Trophoblast cell (in vitro differentiated cells and primary cell): ENCODE results near the gene MAP2K2.
A peak's percentile ranks its signal among the peaks of the same experiment; 100 is the strongest.

ENCODE experiments used
- DNase-seq, 2 donors: peaks; one replicate each; pipeline ENCODE4 v3.0.0-alpha.2; 2016
- H2AFZ ChIP-seq: 2 replicates; pipeline ENCODE4 v1.6.1; 2013; ENCODE audit warnings: low read length, moderate library complexity, mild to moderate bottlenecking; ENCODE audit not compliant: insufficient read depth, poor library complexity
- H2AK5ac ChIP-seq: 2 replicates; pipeline ENCODE4 v1.6.1; 2013; ENCODE audit warnings: mild to moderate bottlenecking, low read length
- H2BK120ac ChIP-seq: 2 replicates; pipeline ENCODE4 v1.6.1; 2013; ENCODE audit warnings: low read length, mild to moderate bottlenecking, moderate library complexity; ENCODE audit not compliant: insufficient read depth, poor library complexity
- H2BK12ac ChIP-seq: 2 replicates; pipeline ENCODE4 v1.6.1; 2013; ENCODE audit warnings: mild to moderate bottlenecking, low read length, moderate library complexity
- H2BK5ac ChIP-seq: 2 replicates; pipeline ENCODE4 v1.6.1; 2013; ENCODE audit warnings: low read length, low read depth, moderate library complexity, mild to moderate bottlenecking; ENCODE audit not compliant: poor library complexity
- H3K14ac ChIP-seq: 2 replicates; pipeline ENCODE4 v1.6.1; 2013; ENCODE audit warnings: mild to moderate bottlenecking, low read length
- H3K18ac ChIP-seq: 2 replicates; pipeline ENCODE4 v1.6.1; 2013; ENCODE audit warnings: mild to moderate bottlenecking, low read length
- H3K23ac ChIP-seq: 2 replicates; pipeline ENCODE4 v1.6.1; 2013; ENCODE audit warnings: low read length
- H3K27ac ChIP-seq: 2 replicates; pipeline ENCODE4 v1.5.1; 2013; ENCODE audit warnings: low read depth, mild to moderate bottlenecking, inconsistent platforms, low read length, moderate library complexity
- H3K27me3 ChIP-seq: 2 replicates; pipeline ENCODE4 v1.6.1; 2013; ENCODE audit warnings: inconsistent platforms, mild to moderate bottlenecking, low read length, moderate library complexity; ENCODE audit not compliant: insufficient read depth
- H3K36me3 ChIP-seq, 2 experiments: 1 replicate in 1 of 2; 2 replicates in 1 of 2; pipeline ENCODE4 v1.6.1; 2013; ENCODE audit warnings: low read length in 2 of 2, mild to moderate bottlenecking in 2 of 2, moderate library complexity in 1 of 2; ENCODE audit not compliant: insufficient read depth in 2 of 2, control insufficient read depth in 1 of 2
- H3K4ac ChIP-seq: 2 replicates; pipeline ENCODE4 v1.6.1; 2013; ENCODE audit warnings: low read depth, mild to moderate bottlenecking, low read length, moderate library complexity
- H3K4me1 ChIP-seq, 2 experiments: 1 replicate in 1 of 2; 2 replicates in 1 of 2; pipeline ENCODE4 v1.6.1; 2013; ENCODE audit warnings: low read length in 2 of 2, mild to moderate bottlenecking in 2 of 2, moderate library complexity in 1 of 2; ENCODE audit not compliant: insufficient read depth in 2 of 2, control insufficient read depth in 1 of 2
- H3K4me2 ChIP-seq: 2 replicates; pipeline ENCODE4 v1.6.1; 2013; ENCODE audit warnings: inconsistent platforms, mild to moderate bottlenecking, low read length, moderate library complexity
- H3K4me3 ChIP-seq: 2 replicates; pipeline ENCODE4 v1.5.1; 2013; ENCODE audit warnings: mild to moderate bottlenecking, low read depth, low read length, inconsistent platforms
- H3K79me1 ChIP-seq: one replicate; pipeline ENCODE4 v1.6.1; 2013; ENCODE audit warnings: low read length
- H3K79me2 ChIP-seq: 2 replicates; pipeline ENCODE4 v1.6.1; 2013; ENCODE audit warnings: low read length, mild to moderate bottlenecking; ENCODE audit not compliant: control insufficient read depth, insufficient read depth, poor library complexity
- H3K9ac ChIP-seq: 2 replicates; pipeline ENCODE4 v1.6.1; 2013; ENCODE audit warnings: mild to moderate bottlenecking, low read length
- H3K9me3 ChIP-seq: 2 replicates; pipeline ENCODE4 v1.6.1; 2013; ENCODE audit warnings: low read depth, mild to moderate bottlenecking, control low read depth, inconsistent platforms, low read length; ENCODE audit not compliant: insufficient read depth
- H4K12ac ChIP-seq: 2 replicates; pipeline ENCODE4 v1.6.1; 2013; ENCODE audit warnings: low read depth, mild to moderate bottlenecking, low read length, moderate library complexity
- H4K8ac ChIP-seq: 2 replicates; pipeline ENCODE4 v1.6.1; 2013; ENCODE audit warnings: low read depth, mild to moderate bottlenecking, low read length, moderate library complexity
- H4K91ac ChIP-seq: one replicate; pipeline ENCODE4 v1.6.1; 2013; ENCODE audit warnings: low read depth, mild to moderate bottlenecking, low read length, moderate library complexity
- WGBS: extraction: QIAGEN DNeasy Blood & Tissue Kit; methylation state at CpG from one replicate; pipeline ENCODE4 v1.1.7; 2013; ENCODE audit warnings: missing lambda C conversion rate; ENCODE audit not compliant: insufficient read length, insufficient coverage; ENCODE audit errors: extremely low coverage; 5-methylcytosine and 5-hydroxymethylcytosine counted together

MAP2K2 gene

DNA sequence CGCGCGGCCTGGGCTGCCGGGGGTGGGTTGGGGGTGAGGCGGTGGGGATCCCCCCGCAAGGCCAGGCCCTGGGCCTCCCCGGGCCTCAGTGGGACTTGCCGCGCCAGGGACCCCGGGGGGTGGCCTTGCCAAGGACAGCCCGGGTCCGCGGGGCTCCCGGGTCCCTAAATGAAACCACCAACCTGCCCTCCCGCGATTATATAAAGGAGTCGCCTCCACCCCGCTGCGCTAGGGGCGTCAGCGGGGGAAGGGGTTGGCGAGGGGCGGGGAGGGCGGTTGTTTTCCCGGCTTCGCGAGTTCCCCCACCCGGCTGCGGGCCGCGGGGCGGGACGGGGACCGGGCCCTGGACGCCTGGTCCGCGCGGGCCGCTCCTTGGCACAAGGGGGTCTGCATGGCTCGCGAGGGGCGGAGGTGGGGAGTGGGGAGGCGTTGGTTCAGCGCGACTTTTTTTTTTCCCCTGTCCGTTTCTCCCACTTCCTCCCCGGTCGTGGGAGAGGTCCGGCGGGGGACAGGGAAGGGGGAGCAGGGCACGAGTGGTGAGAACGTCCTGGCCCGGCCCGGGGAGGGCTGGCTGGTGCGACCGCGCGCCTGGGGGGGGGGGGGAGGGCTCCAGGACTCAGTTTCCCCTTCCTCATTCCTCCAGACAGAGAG, 56.4 kb downstream of the MAP2K2 start:
- Histone ChIP-seq H3K4me1 (peaks cover 12 to 16% of the 10 kb centered on the region in 2 experiments), H2BK5ac (no peak overlapping the region), H3K9me3 (no peaks in the 10 kb centered on the region), H2BK120ac (peak overlapping the region; percentile 79), H2AFZ (no peak overlapping the region), H4K12ac (peak overlapping the region; percentile 44), H3K4ac (no peak overlapping the region), H3K18ac (peak overlapping the region; percentile 71), H3K27ac (no peak overlapping the region), H3K9ac (peak overlapping the region; percentile 65), H2BK12ac (no peak overlapping the region), H4K91ac (peak overlapping the region; percentile 79), H3K4me3 (peak overlapping the region; percentile 42), H3K27me3 (no peaks in the 10 kb centered on the region), H3K79me2 (peaks cover 29% of the 10 kb centered on the region), H3K14ac (peak overlapping the region; percentile 34), H2AK5ac (no peak overlapping the region), H3K36me3 (peaks cover 6% of the 10 kb centered on the region in 2 experiments), H4K8ac (peak overlapping the region; percentile 84), H3K23ac (no peak overlapping the region), H3K4me2 (peak overlapping the region; percentile 94), H3K79me1 (peaks cover 22% of the 10 kb centered on the region)
- no CpG with 5 or more reads among the region's 58 CpGs for WGBS
- DNase-seq, result no peak

DNA sequence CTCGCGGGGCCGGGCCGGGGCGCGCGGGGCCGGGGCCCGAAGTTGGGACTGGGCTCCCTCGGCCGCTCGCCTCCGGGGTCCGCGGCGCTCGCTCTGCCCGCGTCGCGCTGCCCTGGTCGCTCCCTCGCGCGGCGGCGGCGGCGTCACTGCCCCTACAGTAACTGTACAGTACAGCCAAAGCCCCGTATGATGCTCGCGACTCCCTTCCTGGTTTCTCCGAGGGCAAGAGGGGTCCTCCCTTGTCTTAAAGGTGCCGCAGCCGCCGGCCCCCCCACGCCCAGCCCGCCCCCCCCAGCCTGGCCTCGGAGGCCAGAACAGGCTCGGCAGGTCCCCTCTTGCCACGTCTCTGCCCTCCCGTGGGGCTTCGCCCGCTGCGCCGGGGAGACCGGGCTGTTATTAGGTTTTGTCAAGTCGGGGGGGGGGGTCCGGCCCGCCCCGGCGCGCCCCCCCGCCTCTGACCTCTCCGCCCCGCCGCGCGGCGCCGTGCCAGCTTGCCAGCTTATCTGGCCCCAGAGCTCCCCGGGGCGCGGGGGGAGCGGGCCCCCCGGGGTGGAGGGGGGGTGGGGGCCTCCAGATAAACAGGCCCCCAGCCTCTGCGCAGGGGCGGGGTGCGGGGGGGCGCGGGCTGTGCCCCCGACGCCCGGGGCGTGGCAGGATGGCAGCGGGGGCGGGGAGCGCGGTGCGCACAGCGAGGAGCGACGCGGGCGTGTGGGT, 57.1 kb downstream of the MAP2K2 start, which contains the start of gene ZBTB7A:
ZBTB7A (minus strand) TSS at position 218 of the 714 bp plus-strand sequence. CDS start 11,667 bp downstream, outside the sequence.
- Histone ChIP-seq H3K4me1 (peaks cover 17 to 23% of the 10 kb centered on the region in 2 experiments), H3K18ac (peak within 1 kb of the TSS; percentile 92), H4K12ac (peak within 1 kb of the TSS; percentile 63), H3K9ac (peak within 1 kb of the TSS; percentile 90), H4K91ac (peak within 1 kb of the TSS; percentile 97), H4K8ac (peak within 1 kb of the TSS; percentile 84), H3K14ac (peak within 1 kb of the TSS; percentile 94), H3K27me3 (no peaks in the 10 kb centered on the region), H3K23ac (no peak within 1 kb of the TSS), H3K79me1 (peaks cover 24% of the 10 kb centered on the region), H3K4me2 (peak within 1 kb of the TSS; percentile 94), H3K79me2 (peaks cover 34% of the 10 kb centered on the region), H2AK5ac (peak within 1 kb of the TSS; percentile 91), H2BK5ac (peak within 1 kb of the TSS; percentile 88), H3K36me3 (peaks cover 6 to 7% of the 10 kb centered on the region in 2 experiments), H3K27ac (peak within 1 kb of the TSS; percentile 82), H3K9me3 (no peaks in the 10 kb centered on the region), H3K4me3 (peak within 1 kb of the TSS; percentile 86), H3K4ac (peak within 1 kb of the TSS; percentile 87), H2AFZ (peak within 1 kb of the TSS; percentile 58), H2BK120ac (peak within 1 kb of the TSS; percentile 82), H2BK12ac (no peak within 1 kb of the TSS)
- no CpG with 5 or more reads among the region's 85 CpGs for WGBS
- peak; percentile 59 to 83 for DNase-seq

DNA sequence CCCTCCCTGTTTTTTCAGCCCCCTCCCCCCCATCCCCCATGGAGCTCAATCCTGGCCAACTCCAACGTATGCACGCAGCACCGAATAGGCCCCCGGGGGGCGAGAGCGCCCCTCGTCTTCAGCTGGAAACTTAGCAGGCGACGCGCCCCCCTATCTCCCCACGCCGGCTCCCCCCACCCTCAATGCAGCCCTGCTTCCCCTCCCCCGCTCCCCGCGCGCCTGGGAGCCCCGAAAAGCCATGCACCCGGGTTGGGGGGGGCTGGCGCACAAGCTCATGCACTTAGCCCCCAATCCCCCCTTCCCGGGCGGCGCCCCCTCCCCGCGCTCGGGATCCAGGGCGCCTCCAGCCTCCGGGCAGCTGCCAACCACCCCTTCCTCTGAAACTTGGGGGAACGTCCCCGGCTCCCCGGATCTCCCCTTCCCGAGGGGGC, 57.7 kb downstream of the MAP2K2 start:
- H3K36me3 ChIP-seq, result peaks cover 9 to 12% of the 10 kb centered on the region in 2 experiments
- no CpG with 5 or more reads among the region's 31 CpGs for WGBS
- peak overlapping the region; percentile 58 for H2AFZ ChIP-seq
- H3K79me2 ChIP-seq, result peaks cover 41% of the 10 kb centered on the region
- H3K4me1 ChIP-seq, result peaks cover 23 to 29% of the 10 kb centered on the region in 2 experiments
- peak overlapping the region; percentile 90 for H3K9ac ChIP-seq
- no peak overlapping the region for H3K23ac ChIP-seq
- peak overlapping the region; percentile 94 for H3K4me2 ChIP-seq
- peak overlapping the region; percentile 82 for H3K27ac ChIP-seq
- peak overlapping the region; percentile 91 for H2AK5ac ChIP-seq
- H3K9me3 ChIP-seq, result no peaks in the 10 kb centered on the region
- peak overlapping the region; percentile 97 for H4K91ac ChIP-seq
- peak overlapping the region; percentile 84 for H4K8ac ChIP-seq
- no peaks in the 10 kb centered on the region for H3K27me3 ChIP-seq
- peaks cover 27% of the 10 kb centered on the region for H3K79me1 ChIP-seq
- peak overlapping the region; percentile 86 for H3K4me3 ChIP-seq
- no peak overlapping the region for H2BK12ac ChIP-seq
- peak overlapping the region; percentile 52 for H4K12ac ChIP-seq
- peak overlapping the region; percentile 87 for H3K4ac ChIP-seq
- H3K18ac ChIP-seq, result peak overlapping the region; percentile 92
- H2BK120ac ChIP-seq, result peak overlapping the region; percentile 82
- no peak for DNase-seq
- peak overlapping the region; percentile 88 for H2BK5ac ChIP-seq
- peak overlapping the region; percentile 94 for H3K14ac ChIP-seq

DNA sequence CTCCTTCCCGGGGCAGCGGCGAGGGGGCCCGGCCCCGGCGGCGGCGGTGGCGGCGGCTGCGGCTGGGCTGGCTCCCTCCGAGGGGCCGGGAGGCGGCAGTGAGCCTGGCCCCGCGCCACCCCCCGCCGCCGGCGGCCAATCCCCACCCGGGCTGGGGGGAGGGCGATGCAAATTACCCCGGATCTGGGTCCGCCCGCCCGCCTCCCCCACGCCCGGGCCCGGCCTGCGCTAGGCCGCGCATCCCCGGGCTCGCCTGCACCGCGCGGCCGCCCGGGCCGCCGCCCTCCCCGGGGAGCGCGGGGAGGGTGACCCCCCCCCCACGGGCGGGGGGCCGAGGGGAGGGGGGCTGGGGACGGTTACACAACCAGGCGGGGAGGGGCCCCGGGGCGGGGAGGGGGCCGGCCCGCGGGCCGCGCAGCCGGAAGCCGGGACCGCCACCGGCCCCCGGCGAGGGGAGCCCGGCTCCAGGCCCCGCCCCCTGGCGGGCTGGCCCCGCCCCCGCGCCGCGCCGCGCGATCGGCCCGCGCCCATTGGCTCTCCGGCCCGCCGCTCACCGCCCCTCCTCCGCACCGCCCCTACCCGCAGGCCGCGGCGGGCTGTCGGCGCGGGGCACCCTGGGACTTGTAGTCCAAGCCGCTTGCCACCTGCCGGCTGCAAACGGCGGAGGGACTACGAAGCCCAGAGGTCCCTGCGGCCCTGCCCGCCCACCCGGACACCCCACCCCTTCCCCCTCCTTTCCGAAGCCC, 58.3 kb downstream of the MAP2K2 start:
- no CpG with 5 or more reads among the region's 98 CpGs for WGBS
- Histone ChIP-seq H3K14ac (no peak overlapping the region), H3K4me2 (no peak overlapping the region), H3K4me3 (peak overlapping the region; percentile 81), H3K9me3 (no peaks in the 10 kb centered on the region), H2AK5ac (no peak overlapping the region), H4K91ac (no peak overlapping the region), H3K36me3 (peaks cover 9 to 16% of the 10 kb centered on the region in 2 experiments), H4K8ac (no peak overlapping the region), H3K4ac (no peak overlapping the region), H2BK120ac (no peak overlapping the region), H2AFZ (no peak overlapping the region), H2BK12ac (no peak overlapping the region), H2BK5ac (no peak overlapping the region), H3K27ac (peak overlapping the region; percentile 82), H3K4me1 (peaks cover 25 to 34% of the 10 kb centered on the region in 2 experiments), H3K79me1 (peaks cover 29% of the 10 kb centered on the region), H3K79me2 (peaks cover 47% of the 10 kb centered on the region), H3K27me3 (no peaks in the 10 kb centered on the region), H3K23ac (no peak overlapping the region), H3K9ac (no peak overlapping the region), H4K12ac (no peak overlapping the region), H3K18ac (no peak overlapping the region)
- DNase-seq, result peak; percentile 93 to 96
